SU-DHL-6 (cell line): Measurements from ENCODE around the gene NUP37.

Experiments used
- H2AFZ ChIP-seq: fragments of 200-600 bp; sonication (generic); 2 replicates; pipeline ENCODE4 v1.6.1; 2014; ENCODE audit warnings: low read depth, mild to moderate bottlenecking, moderate library complexity, mixed read lengths, antibody characterized with exemption, low read length; ENCODE audit not compliant: severe bottlenecking
- H3F3A ChIP-seq: fragments of 200-600 bp; shearing (Covaris generic); 2 replicates; pipeline ENCODE4 v1.6.0; 2016; ENCODE audit warnings: antibody characterized with exemption, mild to moderate bottlenecking; ENCODE audit not compliant: insufficient read depth
- H3K27ac ChIP-seq: fragments of 200-600 bp; sonication (generic); 2 replicates; pipeline ENCODE4 v1.5.1; 2016; ENCODE audit warnings: low read depth, mild to moderate bottlenecking, low read length, moderate library complexity, mixed read lengths
- H3K27me3 ChIP-seq: fragments of 200-600 bp; sonication (generic), shearing (Covaris generic); 2 replicates; pipeline ENCODE4 v1.6.0; 2014; ENCODE audit warnings: mild to moderate bottlenecking, low read length
- H3K36me3 ChIP-seq: fragments of 200-600 bp; sonication (generic); 2 replicates; pipeline ENCODE4 v1.6.1; 2014; ENCODE audit warnings: mild to moderate bottlenecking, low read length, mixed read lengths
- H3K4me2 ChIP-seq: fragments of 300-600, 200-600 bp; shearing (Covaris generic), sonication (generic); 2 replicates; pipeline ENCODE4 v1.6.0; 2014; ENCODE audit warnings: low read length, low read depth, mild to moderate bottlenecking; ENCODE audit not compliant: poor library complexity, severe bottlenecking
- H3K4me3 ChIP-seq: fragments of 200-600 bp; sonication (generic); 2 replicates; pipeline ENCODE4 v1.5.1; 2014; ENCODE audit warnings: antibody characterized with exemption, low read length, mild to moderate bottlenecking, mixed read lengths; ENCODE audit not compliant: insufficient read depth, poor library complexity, severe bottlenecking
- H3K79me2 ChIP-seq: fragments of 200-600 bp; sonication (generic); 2 replicates; pipeline ENCODE4 v1.6.1; 2014; ENCODE audit warnings: mild to moderate bottlenecking, low read length, moderate library complexity; ENCODE audit not compliant: insufficient read depth
- H3K9ac ChIP-seq: fragments of 200-600 bp; sonication (generic); 2 replicates; pipeline ENCODE4 v1.7.0; 2014; ENCODE audit warnings: mild to moderate bottlenecking, low read length
- H3K9me2 ChIP-seq: fragments of 200-600 bp; sonication (generic); replicated peaks from 2 replicates; pipeline ENCODE4 v1.6.1; 2014; ENCODE audit warnings: low read length; ENCODE audit not compliant: insufficient read depth
- H3K9me3 ChIP-seq: fragments of 200-600 bp; sonication (generic); 2 replicates; pipeline ENCODE4 v1.6.1; 2014; ENCODE audit warnings: low read length, mixed read lengths; ENCODE audit not compliant: insufficient read depth
- H4K20me1 ChIP-seq: fragments of 200-600 bp; sonication (generic); 2 replicates; pipeline ENCODE4 v1.6.1; 2014; ENCODE audit warnings: low read depth, mild to moderate bottlenecking, antibody characterized with exemption, low read length, moderate library complexity, mixed read lengths
- CTCF ChIP-seq: fragments of 200-600 bp; sonication (generic); IDR thresholded peaks from one replicate; pipeline ENCODE4 v1.5.1; 2017; ENCODE audit warnings: antibody characterized with exemption, mild to moderate bottlenecking, low read length, moderate library complexity; ENCODE audit not compliant: insufficient read depth, poor library complexity, severe bottlenecking
- EZH2phosphoT487 ChIP-seq: fragments of 200-600 bp; sonication (generic), shearing (Covaris generic); conservative IDR thresholded peaks from 2 replicates; pipeline ENCODE4 v1.6.1; 2018; ENCODE audit warnings: mild to moderate bottlenecking, antibody characterized with exemption, low read length, moderate library complexity, mixed read lengths

Gene NUP37

GRCh38 chr12:102120886-102121285 is 972 bp upstream of the NUP37 start:
- peak overlapping the region; percentile 52 for H2AFZ ChIP-seq
- H3K4me3 ChIP-seq = peak overlapping the region; percentile 80
- no peaks in the 10 kb centered on the region for H3K27me3 ChIP-seq
- no peaks in the 10 kb centered on the region for H3K9me2 ChIP-seq
- H3K9ac ChIP-seq = peak overlapping the region; percentile 96
- H3K9me3 ChIP-seq = no peaks in the 10 kb centered on the region
- TF ChIP-seq CTCF = no peak
- no peak for TF ChIP-seq EZH2phosphoT487
- H3K36me3 ChIP-seq = peaks cover 38% of the 10 kb centered on the region
- peak overlapping the region; percentile 85 for H3K4me2 ChIP-seq
- H3K27ac ChIP-seq = peak overlapping the region; percentile 79
- H3F3A ChIP-seq = peaks cover 8% of the 10 kb centered on the region; the same call in 1 of the 2 replicates
- peaks cover 3% of the 10 kb centered on the region; the same call in 1 of the 2 replicates for H4K20me1 ChIP-seq
- peaks cover 65% of the 10 kb centered on the region for H3K79me2 ChIP-seq

GRCh38 chr12:102120564-102120873 is 605 bp upstream of the NUP37 start:
- H2AFZ ChIP-seq = peak overlapping the region; percentile 52
- peaks cover 3% of the 10 kb centered on the region; the same call in 1 of the 2 replicates for H4K20me1 ChIP-seq

GRCh38 chr12:102118874-102119273 is 1.0 kb downstream of the NUP37 start:
- Histone ChIP-seq H3K4me2 (peak overlapping the region; percentile 99), H3K9me2 (no peaks in the 10 kb centered on the region), H4K20me1 (peaks cover 3% of the 10 kb centered on the region; the same call in 1 of the 2 replicates), H2AFZ (no peak overlapping the region), H3F3A (peaks cover 3% of the 10 kb centered on the region; the same call in 1 of the 2 replicates), H3K9me3 (no peaks in the 10 kb centered on the region), H3K27me3 (no peaks in the 10 kb centered on the region), H3K79me2 (peaks cover 47% of the 10 kb centered on the region), H3K27ac (no peak overlapping the region), H3K4me3 (peak overlapping the region; percentile 80), H3K9ac (peak overlapping the region; percentile 96; the same call in 1 of the 2 replicates), H3K36me3 (peaks cover 28% of the 10 kb centered on the region)
- TF ChIP-seq CTCF = no peak
- no peak for TF ChIP-seq EZH2phosphoT487

More at GRCh38 chr12:102120564-102120873, 605 bp upstream of the NUP37 start:
- Histone ChIP-seq H3K36me3 (peaks cover 38% of the 10 kb centered on the region), H3K4me3 (peak overlapping the region; percentile 80), H3K9me2 (no peaks in the 10 kb centered on the region), H3K27ac (peak overlapping the region; percentile 79), H3K4me2 (peak overlapping the region; percentile 85), H3K9ac (peak overlapping the region; percentile 96), H3K27me3 (no peaks in the 10 kb centered on the region), H3F3A (peaks cover 8% of the 10 kb centered on the region; the same call in 1 of the 2 replicates), H3K79me2 (peaks cover 64% of the 10 kb centered on the region), H3K9me3 (no peaks in the 10 kb centered on the region)
- no peak for TF ChIP-seq EZH2phosphoT487
- TF ChIP-seq CTCF = no peak
